Measurements from ENCODE around the gene ZNF554. TPM values are rescaled to one million over a fixed set of nuclear protein-coding genes. Genes with fewer than 3 reads are reported as not detected.

Gene ZNF554
- 1 to 10 TPM; 1.4 to 2.5 (median 1.9) TPM for total RNA-seq
- long read RNA-seq: 0 reads

DNA sequence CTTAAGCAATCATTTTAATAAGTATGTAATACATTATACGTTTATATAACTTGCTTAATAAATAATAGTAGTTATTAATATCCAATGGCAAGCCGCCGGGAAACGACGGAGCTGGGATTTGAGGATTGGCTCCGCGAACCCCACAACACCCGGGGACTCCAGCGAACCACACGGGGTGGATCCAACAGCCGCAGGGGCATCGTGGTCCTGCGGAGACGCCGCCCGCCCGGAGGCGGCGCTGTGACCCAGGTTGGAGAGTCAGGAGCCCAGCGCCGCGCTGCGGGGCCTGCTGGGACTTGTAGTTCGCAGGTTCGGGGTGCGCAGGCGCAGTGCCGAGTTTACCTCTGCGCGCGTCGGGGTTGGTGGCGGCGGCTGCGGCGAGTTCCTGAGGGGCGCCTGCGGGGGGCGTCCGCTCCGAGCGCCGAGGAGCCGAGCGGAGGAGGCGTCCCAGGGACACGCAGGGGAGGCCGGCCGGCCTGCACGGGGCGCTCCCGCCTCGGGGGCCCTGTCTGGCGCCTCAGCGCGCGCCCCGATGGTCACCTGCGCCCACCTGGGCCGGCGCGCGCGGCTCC, at the start of gene ZNF554:
Gene ZNF554 (plus strand): TSS at position 329 of the 572 bp plus-strand sequence. CDS start 204 bp downstream, at position 533.
- H3K4me3 ChIP-seq: peak within 1 kb of the TSS; percentile 71 to 91 (median 72)
- under 1% methylated on average over 26 of the region's 64 CpGs for WGBS (ENCODE audit: insufficient coverage, low coverage, low lambda C conversion rate, missing lambda C conversion rate)
- ATAC-seq (peak; percentile 98 to 99 (median 98)), DNase-seq (peak; percentile 97 to 98 (median 98))
- intact Hi-C loops (cut with DNase I): no loop called here
- no peaks in the 10 kb centered on the region for H3K27me3 ChIP-seq
- TF ChIP-seq CTCF (IDR thresholded peaks at IDR 0.05) (peak in 3 of 4 donors; percentile 96 to 99 (median 97)), POLR2A (IDR thresholded peaks at IDR 0.05) (peak; percentile 29)
- no peaks in the 10 kb centered on the region for H3K36me3 ChIP-seq
- H3K27ac ChIP-seq: peak within 1 kb of the TSS; percentile 33 to 70 (median 43)
- H3K9me3 ChIP-seq: no peaks in the 10 kb centered on the region
- no peaks in the 10 kb centered on the region for H3K4me1 ChIP-seq

- no peaks in the 10 kb centered on the region for H3K27me3 ChIP-seq
- H3K27ac ChIP-seq: no peak overlapping the region
- intact Hi-C loops (cut with DNase I): no loop called here
- DNase-seq: no peak
- ATAC-seq: peak in 3 of 4 donors; percentile 30 to 65 (median 51)
- H3K4me1 ChIP-seq: peaks cover 0 to 13% (median 5%) of the 10 kb centered on the region in 4 donors
- no peak overlapping the region for H3K4me3 ChIP-seq
- H3K9me3 ChIP-seq: no peaks in the 10 kb centered on the region
- 73% methylated on average over 22 of the region's 40 CpGs for WGBS (ENCODE audit: insufficient coverage, low coverage, low lambda C conversion rate, missing lambda C conversion rate)
- H3K36me3 ChIP-seq: peaks cover 0 to 18% (median 4%) of the 10 kb centered on the region in 4 donors
- TF ChIP-seq POLR2A (IDR thresholded peaks at IDR 0.05): no peak
- no peak for TF ChIP-seq CTCF (IDR thresholded peaks at IDR 0.05)
These were observed 49.3 kb upstream of the ZNF554 start for GRCh38 chr19:2770055-2771013.

GRCh38 chr19:2771786-2772674, 47.6 kb upstream of the ZNF554 start:
- no peak for ATAC-seq
- no peak for DNase-seq
- H3K4me1 ChIP-seq: peaks cover 0 to 21% (median 8%) of the 10 kb centered on the region in 4 donors
- TF ChIP-seq CTCF (IDR thresholded peaks at IDR 0.05) (no peak), POLR2A (IDR thresholded peaks at IDR 0.05) (no peak)
- WGBS (ENCODE audit: insufficient coverage, low coverage, low lambda C conversion rate, missing lambda C conversion rate): 80% methylated on average over 8 of the region's 29 CpGs
- no peaks in the 10 kb centered on the region for H3K27me3 ChIP-seq
- H3K27ac ChIP-seq: no peak overlapping the region
- peaks cover 0 to 7% (median 0%) of the 10 kb centered on the region in 4 donors for H3K36me3 ChIP-seq
- intact Hi-C loops (cut with DNase I): no loop called here
- H3K4me3 ChIP-seq: no peak overlapping the region
- no peaks in the 10 kb centered on the region for H3K9me3 ChIP-seq

DNA sequence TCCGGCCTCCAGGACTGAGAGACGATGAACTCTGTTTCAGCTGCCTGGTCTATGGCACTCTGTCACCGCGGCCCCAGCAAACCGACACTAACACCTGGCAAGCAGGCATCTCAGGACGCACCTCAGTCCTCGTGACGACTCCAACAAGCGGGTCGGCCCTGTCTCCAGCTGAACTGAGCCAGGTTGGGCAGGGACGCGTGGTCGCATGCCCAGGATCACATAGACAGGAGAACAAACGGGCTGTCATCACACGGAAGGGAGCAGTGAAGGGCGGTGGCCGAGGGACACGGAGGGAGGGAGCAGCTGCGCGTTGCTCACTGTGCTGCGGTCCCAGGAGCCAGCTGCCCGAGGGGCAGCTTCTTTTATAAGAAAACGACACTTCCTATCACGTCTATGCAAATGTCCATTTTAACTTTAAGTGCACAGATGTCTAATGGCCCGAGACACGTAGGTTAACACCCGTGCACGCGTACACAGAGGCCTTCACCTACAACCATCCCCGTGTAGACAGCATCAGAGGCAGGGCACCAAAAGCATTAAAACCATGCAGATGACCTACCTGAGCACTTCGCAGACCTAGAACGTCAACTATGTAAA, 45.5 kb upstream of the ZNF554 start:
- H3K36me3 ChIP-seq: no peaks in the 10 kb centered on the region
- intact Hi-C loops (cut with DNase I): no loop called here
- no peak for ATAC-seq
- no peaks in the 10 kb centered on the region for H3K27me3 ChIP-seq
- TF ChIP-seq CTCF (IDR thresholded peaks at IDR 0.05) (no peak), POLR2A (IDR thresholded peaks at IDR 0.05) (no peak)
- no peak overlapping the region for H3K4me3 ChIP-seq
- H3K9me3 ChIP-seq: no peaks in the 10 kb centered on the region
- 94% methylated on average over 19 of the region's 32 CpGs for WGBS (ENCODE audit: insufficient coverage, low coverage, low lambda C conversion rate, missing lambda C conversion rate)
- no peak overlapping the region for H3K27ac ChIP-seq
- DNase-seq: no peak
- H3K4me1 ChIP-seq: peaks cover 0 to 21% (median 8%) of the 10 kb centered on the region in 4 donors
